ENCODE measurements around the gene RPF1. TPM values are rescaled to one million over a fixed set of nuclear protein-coding genes. Genes with fewer than 3 reads are reported as not detected.
"Not testable (repeated sequence)": the region's sequence is repeated elsewhere in the genome, so short reads cannot be mapped to it uniquely, and the experiment has no call there.

RPF1 gene
- total and polyA plus RNA-seq, 9 donors: 19.5 to 35.2 (median 27.6) TPM

GRCh38 chr1:84505493-84506001 is 26.5 kb downstream of the RPF1 start:
- intact Hi-C loops (cut with DNase I): loop anchor here in 3 of 4 donors (10.0 kb wide), 2 partner anchors 59 to 69 kb away; partner anchors contain the start of gene CTBS (in 2 of the 3)
- H3K4me1 ChIP-seq (ENCODE audit: insufficient read depth): peaks cover 1% of the 10 kb centered on the region
- no peaks in the 10 kb centered on the region for H3K36me3 ChIP-seq
- no peak for DNase-seq
- TF ChIP-seq CTCF (IDR thresholded peaks at IDR 0.05) (no peak), EP300 (IDR thresholded peaks at IDR 0.05) (no peak), POLR2A (IDR thresholded peaks at IDR 0.05) (no peak)
- peak overlapping the region; percentile 76 to 93 for H3K27ac ChIP-seq
- H3K9me3 ChIP-seq: no peaks in the 10 kb centered on the region
- peak overlapping the region; percentile 49 for H3K4me3 ChIP-seq
- no peaks in the 10 kb centered on the region for H3K27me3 ChIP-seq
- WGBS, 3 donors: 0 to 1% (median 0%) methylated on average over 39 to 47 of the region's 47 CpGs

GRCh38 chr1:84506002-84506728 is 27.1 kb downstream of the RPF1 start, which contains the start of the genes GNG5 and SPATA1:
GNG5 (minus strand) TSS chr1:84506581; CDS start chr1:84506091, 490 bp downstream.
SPATA1 (plus strand) TSS chr1:84506386; CDS start chr1:84516360, 9,974 bp downstream.
- peaks cover 1% of the 10 kb centered on the region for H3K4me1 ChIP-seq (ENCODE audit: insufficient read depth)
- 1 to 2% (median 1%) methylated on average over 55 to 60 of the region's 60 CpGs for WGBS, 3 donors
- intact Hi-C loops (cut with DNase I): loop anchor here in 3 of 4 donors (10.0 kb wide), 2 partner anchors 59 to 69 kb away; partner anchors contain the start of gene CTBS (in 2 of the 3)

GRCh38 chr1:84506729-84507453 is 27.8 kb downstream of the RPF1 start:
- 20 to 22% (median 21%) methylated on average over 26 of the region's 26 CpGs for WGBS, 3 donors
- no peaks in the 10 kb centered on the region for H3K27me3 ChIP-seq
- H3K9me3 ChIP-seq: no peaks in the 10 kb centered on the region
- peaks cover 1% of the 10 kb centered on the region for H3K4me1 ChIP-seq (ENCODE audit: insufficient read depth)
- H3K27ac ChIP-seq: peak overlapping the region; percentile 76 to 93
- H3K36me3 ChIP-seq: no peaks in the 10 kb centered on the region
- intact Hi-C loops (cut with DNase I): loop anchor here in 3 of 4 donors (10.0 kb wide), 2 partner anchors 58 to 68 kb away; partner anchors contain the start of gene CTBS (in 2 of the 3)
- H3K4me3 ChIP-seq: peak overlapping the region; percentile 49
- TF ChIP-seq EP300 (IDR thresholded peaks at IDR 0.05): no peak
- TF ChIP-seq POLR2A (IDR thresholded peaks at IDR 0.05): no peak
- no peak for TF ChIP-seq CTCF (IDR thresholded peaks at IDR 0.05)
- no peak for DNase-seq

More at GRCh38 chr1:84506002-84506728, 27.1 kb downstream of the RPF1 start, which contains the start of the genes GNG5 and SPATA1:
- H3K9me3 ChIP-seq: no peaks in the 10 kb centered on the region
- DNase-seq: peak; percentile 98 to 99 (median 98)
- peak within 1 kb of the TSS; percentile 76 to 93 for H3K27ac ChIP-seq
- no peaks in the 10 kb centered on the region for H3K27me3 ChIP-seq
- TF ChIP-seq POLR2A (IDR thresholded peaks at IDR 0.05) (peak; percentile 64), EP300 (IDR thresholded peaks at IDR 0.05) (no peak)
- H3K4me3 ChIP-seq: peak within 1 kb of the TSS; percentile 49
- no peaks in the 10 kb centered on the region for H3K36me3 ChIP-seq

- H3K27ac ChIP-seq; DNase-seq; H3K4me3 ChIP-seq; H3K4me1 ChIP-seq (ENCODE audit: insufficient read depth); H3K36me3 ChIP-seq; H3K9me3 ChIP-seq; H3K27me3 ChIP-seq: not testable (repeated sequence)
- 89 to 96% (median 92%) methylated on average over 14 of the region's 14 CpGs for WGBS, 3 donors
- intact Hi-C loops (cut with DNase I): loop anchor here in 3 of 4 donors (10.0 kb wide), 2 partner anchors 57 to 67 kb away; partner anchors contain the start of gene CTBS (in 2 of the 3)
Observed at GRCh38 chr1:84507887-84508286, 28.8 kb downstream of the RPF1 start.

- 93 to 100% (median 96%) methylated on average over 1 of the region's 1 CpG for WGBS, 3 donors
- intact Hi-C loops (cut with DNase I): loop anchor here in 3 of 4 donors (10.0 kb wide), 2 partner anchors 56 to 66 kb away; partner anchors contain the start of gene CTBS (in 2 of the 3)
Observed at GRCh38 chr1:84508510-84508909, 29.4 kb downstream of the RPF1 start.

More at GRCh38 chr1:84508510-84508909, 29.4 kb downstream of the RPF1 start:
- no peaks in the 10 kb centered on the region for H3K36me3 ChIP-seq
- no peak overlapping the region for H3K4me3 ChIP-seq
- H3K4me1 ChIP-seq (ENCODE audit: insufficient read depth): peaks cover 1% of the 10 kb centered on the region
- TF ChIP-seq POLR2A (IDR thresholded peaks at IDR 0.05) (no peak), CTCF (IDR thresholded peaks at IDR 0.05) (no peak), EP300 (IDR thresholded peaks at IDR 0.05) (no peak)
- H3K27ac ChIP-seq: no peak overlapping the region
- no peaks in the 10 kb centered on the region for H3K9me3 ChIP-seq
- DNase-seq: no peak
- no peaks in the 10 kb centered on the region for H3K27me3 ChIP-seq

Data from ovary (tissue), 9 donors.